GM19023 (cell line): ENCODE results near the gene HTN1.
"Not testable (repeated sequence)": the region's sequence is repeated elsewhere in the genome, so short reads cannot be mapped to it uniquely, and the experiment has no call there.

Source experiments
- ATAC-seq: cut with Tn5 transposase; IDR thresholded peaks from one replicate; pipeline ENCODE4 v1.9.1; 2021; ENCODE audit warnings: mild to moderate bottlenecking, moderate library complexity; ENCODE audit not compliant: unreplicated experiment

The HTN1 gene

GRCh38 chr4:70050138-70050537 is at the start of gene HTN1:
Gene HTN1, plus strand, starts transcription at chr4:70050438. Its CDS starts 2,639 bp downstream, at chr4:70053077.
- not testable (repeated sequence) for ATAC-seq

DNA sequence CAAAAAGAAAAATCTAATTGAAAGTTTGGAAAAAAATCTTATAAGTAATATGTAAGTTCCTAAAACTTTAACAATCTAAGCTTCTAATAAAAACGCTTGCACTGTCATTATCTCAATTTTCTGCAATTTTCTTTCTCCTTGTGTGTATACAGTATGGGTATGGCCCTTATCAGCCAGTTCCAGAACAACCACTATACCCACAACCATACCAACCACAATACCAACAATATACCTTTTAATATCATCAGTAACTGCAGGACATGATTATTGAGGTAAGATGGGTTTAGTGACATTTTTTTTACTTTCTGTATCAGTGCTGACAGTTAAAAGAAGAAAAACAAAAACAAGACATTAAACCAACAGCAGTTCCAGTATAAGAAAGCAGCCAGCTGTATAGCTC is 49.5 kb upstream of the HTN1 start:
- ATAC-seq = no peak

GRCh38 chr4:70002507-70002906 is 47.7 kb upstream of the HTN1 start:
- no peak for ATAC-seq

- ATAC-seq = no peak
Measured at GRCh38 chr4:70008771-70009170, 41.5 kb upstream of the HTN1 start.

GRCh38 chr4:70019006-70019405 is 31.2 kb upstream of the HTN1 start:
- not testable (repeated sequence) for ATAC-seq

DNA sequence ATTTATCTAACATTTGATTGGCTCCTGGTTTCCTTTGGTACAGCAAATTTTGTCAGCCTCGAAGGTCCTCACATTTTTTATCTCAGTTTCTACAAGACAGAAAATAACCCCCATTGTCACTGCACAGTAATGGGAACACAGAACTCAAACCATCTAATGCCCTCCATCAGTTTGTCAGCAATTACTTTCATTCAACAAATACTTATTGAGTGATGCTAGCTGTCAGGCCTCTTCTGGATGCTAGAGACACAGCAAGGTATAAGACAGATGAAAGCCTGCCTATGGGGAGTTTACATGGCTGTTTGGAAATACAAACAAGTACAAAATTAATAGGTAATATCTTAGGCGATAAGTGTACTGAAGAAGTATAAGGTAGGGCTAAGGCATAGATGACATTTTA is 27.0 kb upstream of the HTN1 start:
- no peak for ATAC-seq

DNA sequence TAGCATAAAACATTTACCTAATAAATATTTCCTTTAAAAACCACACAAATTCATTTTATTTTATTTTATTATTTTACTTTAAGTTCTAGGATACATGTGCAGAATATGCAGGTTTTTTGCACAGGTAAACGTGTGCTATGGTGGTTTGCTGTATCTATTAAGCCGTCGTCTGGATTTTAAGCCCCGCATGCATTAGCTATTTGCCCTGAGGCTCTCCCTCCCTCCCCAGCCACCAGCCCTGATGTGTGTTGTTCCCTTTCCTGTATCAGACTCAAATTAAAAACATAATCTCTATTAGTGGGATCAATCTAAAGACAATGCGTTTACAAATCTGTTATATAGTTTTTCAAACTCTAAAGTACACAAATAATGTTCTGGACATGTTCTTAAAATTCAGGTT is 23.2 kb upstream of the HTN1 start:
- ATAC-seq = no peak

- not testable (repeated sequence) for ATAC-seq
Measured at GRCh38 chr4:70028159-70028558, 22.1 kb upstream of the HTN1 start, which contains the start of gene HTN3. Gene HTN3, plus strand, starts transcription at chr4:70028459. Its CDS starts 2,282 bp downstream, at chr4:70030741.

GRCh38 chr4:70037559-70037958 is 12.7 kb upstream of the HTN1 start:
- ATAC-seq = not testable (repeated sequence)

GRCh38 chr4:70039928-70040327 is 10.3 kb upstream of the HTN1 start:
- ATAC-seq = not testable (repeated sequence)

GRCh38 chr4:70041652-70042286 is 8.5 kb upstream of the HTN1 start:
- ATAC-seq = no peak

DNA sequence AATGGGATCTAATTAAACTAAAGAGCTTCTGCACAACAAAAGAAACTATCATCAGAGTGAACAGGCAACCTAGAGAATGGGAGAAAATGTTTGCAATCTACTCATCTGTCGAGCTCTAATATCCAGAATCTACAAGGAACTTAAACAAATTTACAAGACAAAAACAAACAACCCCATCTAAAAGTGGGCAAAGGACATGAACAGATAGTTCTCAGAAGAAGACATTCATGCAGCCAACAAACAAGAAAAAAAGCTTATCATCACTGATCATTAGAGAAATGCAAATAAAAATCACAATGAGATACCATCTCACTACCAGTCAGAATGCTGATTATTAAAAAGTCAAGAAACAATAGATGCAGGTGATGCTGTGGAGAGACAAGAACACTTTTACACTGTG is 6.3 kb downstream of the HTN1 start:
- ATAC-seq = not testable (repeated sequence)

DNA sequence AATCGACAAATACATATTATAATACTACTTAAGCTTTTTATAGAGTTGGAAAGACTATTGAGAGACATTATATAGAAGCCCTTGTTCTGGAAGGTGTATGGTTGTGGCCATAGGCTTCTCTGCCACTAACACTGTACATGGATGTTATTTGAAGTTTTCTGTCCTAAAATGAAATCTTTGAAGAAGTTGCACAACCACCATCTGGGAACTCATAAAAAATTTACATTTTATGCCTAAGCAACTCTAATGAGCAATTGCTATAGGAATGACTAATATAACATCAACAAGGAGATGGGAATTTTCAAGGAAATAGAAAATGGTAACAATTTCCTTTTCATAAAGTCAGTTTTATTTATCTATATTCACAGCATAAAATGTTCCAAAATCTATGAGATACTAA is 7.4 kb downstream of the HTN1 start:
- ATAC-seq = no peak

GRCh38 chr4:70059149-70059548 is 8.9 kb downstream of the HTN1 start:
- ATAC-seq = no peak

DNA sequence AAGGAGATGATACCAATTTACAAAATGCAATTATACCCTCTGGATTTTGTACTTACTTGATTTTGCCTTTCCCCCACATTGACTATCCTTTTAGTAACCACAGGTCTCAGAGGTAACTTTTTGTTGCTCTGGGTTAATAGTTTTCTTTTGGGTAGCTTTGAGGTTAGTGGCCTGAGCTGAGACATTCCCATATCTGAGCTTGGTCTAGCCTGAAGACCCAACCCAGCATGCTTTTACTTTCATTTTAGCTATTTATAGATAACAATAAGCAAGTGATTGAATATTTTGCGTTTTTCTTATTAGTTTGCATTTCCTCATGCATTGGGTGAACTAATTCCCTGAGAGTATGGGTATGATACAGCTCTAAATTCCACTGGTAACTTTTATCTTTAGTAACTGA is 11.8 kb downstream of the HTN1 start:
- peak; percentile 75 for ATAC-seq

DNA sequence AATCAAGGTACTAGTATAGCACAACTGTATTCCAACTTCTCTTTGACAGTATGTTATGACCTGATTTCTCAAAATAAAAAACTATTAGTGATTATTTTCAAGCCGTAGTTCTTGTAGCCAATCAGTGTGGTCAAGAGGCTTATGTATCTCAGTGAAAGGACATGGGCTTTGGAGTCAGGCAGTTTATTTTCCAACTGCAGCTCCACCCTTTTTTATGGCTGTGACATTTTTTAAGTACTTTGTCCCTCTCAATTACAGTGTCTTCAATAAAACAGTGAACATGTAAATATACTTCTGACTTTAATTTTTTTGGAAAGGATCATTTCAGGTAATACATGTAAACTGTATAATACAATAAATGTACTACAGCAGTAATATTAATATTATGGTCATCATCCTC is 30.0 kb downstream of the HTN1 start:
- no peak for ATAC-seq

DNA sequence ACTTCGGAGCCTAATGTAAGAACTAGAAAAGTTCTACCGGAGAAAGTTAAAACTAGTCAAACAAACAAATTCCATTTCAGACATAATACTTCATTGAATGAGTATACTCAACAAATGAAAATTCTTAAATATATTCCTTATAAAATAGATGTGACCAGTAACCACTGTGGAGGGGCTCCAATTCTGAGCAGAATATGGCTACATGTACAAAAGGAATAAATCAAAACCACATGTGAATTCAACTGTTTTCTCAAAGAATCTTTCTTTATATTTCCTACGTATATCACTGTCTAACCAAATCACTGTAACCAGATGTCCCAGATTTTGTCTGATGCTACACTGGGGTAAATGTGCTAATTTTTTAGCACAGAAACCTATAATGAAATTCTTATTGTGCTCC is 49.0 kb downstream of the HTN1 start:
- ATAC-seq = no peak
